ENCODE data around the gene MACROD2.

Gene MACROD2

DNA sequence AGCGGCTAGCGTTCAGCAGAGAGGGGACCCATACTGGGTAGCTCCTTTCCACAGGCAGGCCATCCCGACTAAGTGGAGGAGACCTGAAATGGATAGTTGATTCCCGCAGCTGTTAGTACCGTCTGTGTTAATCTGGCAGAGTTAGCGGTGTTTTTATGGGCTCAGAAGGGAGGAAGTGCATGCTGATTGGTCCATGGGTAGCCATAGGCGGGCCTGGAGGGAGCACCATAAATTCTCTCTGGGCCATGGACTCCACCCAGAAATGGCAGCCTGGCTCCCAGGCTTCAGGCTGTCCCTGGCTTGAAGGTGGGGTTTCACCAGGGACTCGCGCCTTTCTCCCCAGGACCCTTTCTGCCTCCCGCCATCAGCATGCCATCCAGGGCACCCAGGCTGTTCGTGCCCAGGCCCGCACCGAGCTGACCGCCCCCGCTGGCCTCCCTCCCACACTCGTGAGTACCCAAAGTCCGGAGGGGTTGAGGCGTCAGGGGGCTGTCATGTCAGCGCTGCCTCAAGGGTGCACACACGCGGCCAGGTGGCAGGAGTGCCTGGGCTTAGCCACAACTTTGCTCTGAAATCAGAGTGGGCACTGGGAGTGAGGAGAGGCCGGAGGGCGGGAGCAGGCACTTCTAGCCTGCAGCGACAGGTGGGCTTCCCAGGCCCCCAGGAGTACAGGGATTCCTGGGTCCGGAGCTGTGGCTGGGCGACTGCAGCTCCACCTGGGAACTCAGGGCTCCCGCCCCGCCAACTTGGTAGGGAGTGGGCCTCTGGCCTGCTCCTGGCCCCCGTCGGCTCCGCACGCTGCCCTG is 1036.4 kb downstream of the MACROD2 start:
- no peak for DNase-seq

DNA sequence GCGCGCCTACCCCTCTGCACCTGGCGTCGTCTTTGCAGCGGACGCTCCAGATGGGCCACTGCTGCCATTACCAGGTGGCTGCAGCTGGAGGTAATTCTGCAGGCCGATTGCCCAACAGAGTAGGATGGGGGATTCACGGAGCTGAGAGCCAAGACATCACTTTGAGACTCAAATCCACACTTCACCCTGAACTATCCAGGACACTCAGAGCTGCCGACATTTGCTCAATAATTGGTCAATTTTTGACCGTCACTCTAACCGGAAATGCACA is 1037.0 kb downstream of the MACROD2 start:
- no peak for DNase-seq

DNA sequence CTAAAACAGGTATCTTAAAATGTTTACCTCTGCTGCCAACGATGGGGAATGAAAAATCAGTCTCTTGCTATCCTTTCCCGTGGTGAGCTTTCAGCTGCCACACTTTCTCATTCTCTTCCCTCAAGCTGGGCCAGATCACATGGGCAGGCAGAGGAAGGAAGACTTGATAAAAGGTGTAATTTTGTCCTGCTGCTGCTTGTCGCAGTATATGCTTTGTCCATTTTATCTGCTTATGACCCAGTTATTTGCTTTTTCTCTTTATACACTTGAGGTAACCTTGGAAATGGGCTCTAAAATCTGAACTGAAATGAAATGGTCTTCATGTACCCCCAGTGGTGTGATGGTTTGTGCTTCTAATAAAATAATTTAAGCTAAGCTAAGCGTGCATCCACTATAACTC is 1038.0 kb downstream of the MACROD2 start:
- no peak for DNase-seq

DNA sequence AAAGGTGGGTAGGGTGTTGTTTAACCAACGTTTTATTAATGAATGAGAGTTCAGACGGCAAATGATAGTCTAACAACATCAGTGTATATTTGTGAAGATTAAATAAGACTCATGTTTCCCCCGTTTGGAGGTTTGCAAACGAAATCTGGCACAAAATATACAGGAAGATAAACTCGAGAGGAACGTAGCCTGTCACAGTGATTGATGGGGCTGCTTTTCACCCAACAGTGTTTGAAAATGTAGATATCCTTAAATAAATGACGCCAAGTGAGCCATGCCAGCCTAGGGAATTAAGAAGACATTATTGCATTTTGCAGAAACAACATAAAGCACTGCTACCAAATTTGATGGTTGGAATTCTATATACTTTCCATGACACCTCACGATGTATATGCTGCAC is 1038.6 kb downstream of the MACROD2 start:
- DNase-seq = no peak

DNA sequence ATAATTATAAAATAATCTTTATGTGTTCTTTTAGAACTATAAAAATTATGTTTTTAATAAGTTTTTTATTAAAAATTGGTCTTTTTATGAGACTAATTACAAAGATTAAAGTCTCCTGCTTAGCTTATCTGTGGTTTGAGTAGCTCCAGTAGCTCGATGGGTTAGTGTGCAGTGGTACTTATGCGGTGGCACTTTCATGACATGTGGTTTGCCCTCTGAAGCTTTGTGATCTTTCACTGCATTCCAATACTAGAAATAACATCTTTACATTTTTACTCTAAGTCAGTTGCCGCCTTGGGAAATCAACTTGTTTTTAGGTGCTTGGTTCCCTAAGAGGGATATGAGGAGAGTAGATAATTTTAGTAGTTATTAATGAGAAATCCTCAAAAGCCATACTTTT is 1041.6 kb downstream of the MACROD2 start:
- DNase-seq = no peak

DNA sequence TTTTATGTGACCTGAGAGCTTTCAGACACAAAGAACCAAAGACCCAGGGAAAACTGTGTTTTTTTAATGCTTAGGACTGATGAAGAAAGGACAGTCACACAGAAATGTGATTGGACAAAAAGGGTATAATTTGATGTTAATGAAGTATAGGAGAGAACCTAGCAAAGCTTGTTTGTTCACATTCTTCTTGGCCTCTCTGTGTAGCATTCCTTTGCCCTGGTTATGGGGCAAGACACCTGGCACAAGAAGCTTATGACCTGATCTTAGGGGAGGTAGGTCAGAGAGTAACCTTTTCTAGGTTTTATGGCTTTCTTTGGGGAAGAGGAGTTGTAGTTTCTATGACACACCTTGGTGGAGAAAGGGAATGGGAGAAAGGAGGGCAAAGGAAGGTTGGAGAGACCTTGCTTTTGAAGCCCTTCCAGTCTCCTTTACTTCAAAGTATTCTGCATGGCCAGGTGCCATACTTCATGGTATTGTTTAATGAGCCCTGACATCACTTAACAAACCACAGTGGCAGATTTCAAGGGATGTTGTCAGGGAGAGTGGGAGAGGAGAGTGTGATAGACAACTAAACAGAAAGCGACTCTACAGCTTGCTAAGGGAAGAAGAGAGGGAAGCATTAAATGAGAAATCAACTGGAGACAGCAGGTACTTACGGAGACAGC is 1043.9 kb downstream of the MACROD2 start:
- DNase-seq = no peak

DNA sequence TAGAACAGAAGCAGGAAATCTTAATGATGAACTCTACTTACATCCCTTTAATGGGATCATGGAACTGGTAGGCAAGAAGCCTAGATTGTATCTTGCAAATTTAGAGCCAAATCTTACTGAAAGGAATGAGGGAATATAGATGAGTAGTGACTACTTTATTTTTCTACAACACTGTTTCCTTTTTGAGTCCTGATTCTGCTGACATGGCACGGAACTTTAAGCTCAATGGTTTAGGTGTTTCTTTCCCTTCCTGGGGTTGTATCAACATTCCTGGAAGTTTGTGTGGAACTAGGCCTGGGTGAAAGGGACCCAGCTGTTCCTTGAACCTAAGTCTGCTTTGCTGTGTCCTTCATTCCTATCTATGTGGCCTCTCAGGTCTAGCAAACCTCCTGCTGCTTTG is 1047.4 kb downstream of the MACROD2 start:
- DNase-seq = no peak

DNA sequence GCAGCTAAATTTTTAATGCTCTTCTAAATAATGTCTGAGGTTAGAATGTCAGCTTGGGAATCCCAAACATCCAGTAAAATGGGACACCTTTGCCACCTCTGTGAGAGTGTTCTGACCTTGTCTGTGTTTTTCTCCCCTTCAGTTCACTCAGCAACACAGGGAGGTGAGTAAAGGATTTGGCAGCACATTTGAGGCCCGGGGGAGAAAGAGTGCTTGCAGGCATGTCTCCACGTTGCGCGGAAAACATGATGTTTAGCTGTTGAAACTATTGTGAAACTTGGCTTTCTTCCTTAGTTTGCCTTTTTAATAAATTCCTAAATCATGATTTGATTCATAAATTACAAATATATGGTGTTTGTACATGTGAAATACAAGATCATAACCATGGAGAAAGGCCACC is 1049.9 kb downstream of the MACROD2 start:
- DNase-seq = no peak

DNA sequence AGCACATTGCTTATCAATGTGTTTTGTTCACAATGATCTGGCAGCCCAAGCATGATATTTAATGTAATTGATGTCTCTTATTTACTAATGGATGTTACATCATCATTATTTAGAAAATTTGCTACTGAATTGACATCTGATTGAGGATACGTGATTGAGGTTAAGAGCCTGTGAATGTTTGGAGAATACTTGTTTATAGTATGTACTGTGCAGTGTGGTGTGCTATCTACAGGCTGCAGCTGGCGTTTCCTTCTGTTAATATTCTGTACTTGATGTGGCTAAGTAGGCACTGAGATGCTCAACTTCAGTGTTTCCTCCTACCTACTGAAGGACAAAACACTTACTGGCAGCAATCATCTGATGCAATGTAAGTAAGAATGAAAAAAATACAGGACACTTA is 1051.7 kb downstream of the MACROD2 start:
- no peak for DNase-seq

DNA sequence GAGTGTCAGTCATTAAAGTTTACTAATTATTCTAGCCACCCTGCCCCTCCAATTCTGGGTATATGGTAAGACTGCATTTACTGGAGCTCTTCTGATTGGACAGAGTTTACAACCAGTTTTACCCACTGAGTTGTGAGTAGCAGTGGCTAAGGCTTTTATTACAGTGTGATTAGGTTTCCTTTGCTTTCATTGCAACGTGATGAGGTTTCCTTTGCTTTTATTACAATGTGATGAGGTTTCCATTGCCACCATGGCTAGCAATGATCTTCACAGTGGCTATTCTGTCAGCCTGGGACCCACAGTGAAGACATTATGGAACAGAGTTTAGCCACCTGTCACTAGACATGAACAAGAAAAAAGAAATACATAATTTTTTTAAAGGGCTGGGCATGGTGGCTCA is 1052.3 kb downstream of the MACROD2 start:
- no peak for DNase-seq

DNA sequence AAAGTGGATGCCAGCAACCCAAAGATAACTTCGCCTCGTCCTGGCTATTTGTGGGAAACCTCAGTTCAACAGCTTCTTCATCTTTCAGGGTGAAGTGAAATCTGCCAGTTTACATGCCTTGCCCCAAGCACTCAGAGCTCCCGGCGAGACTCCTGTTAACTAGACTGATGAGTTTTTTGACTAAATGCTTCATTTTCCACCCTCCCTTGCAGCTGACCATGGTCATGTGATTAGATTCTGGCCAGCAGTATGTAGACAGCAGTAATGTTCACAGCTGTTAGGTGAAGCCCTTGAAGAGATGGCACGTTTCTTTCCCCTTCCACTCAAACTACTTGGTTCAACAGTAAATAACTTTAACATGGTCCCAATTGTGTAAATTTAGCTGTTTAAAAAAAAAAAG is 1060.9 kb downstream of the MACROD2 start:
- DNase-seq = no peak

DNA sequence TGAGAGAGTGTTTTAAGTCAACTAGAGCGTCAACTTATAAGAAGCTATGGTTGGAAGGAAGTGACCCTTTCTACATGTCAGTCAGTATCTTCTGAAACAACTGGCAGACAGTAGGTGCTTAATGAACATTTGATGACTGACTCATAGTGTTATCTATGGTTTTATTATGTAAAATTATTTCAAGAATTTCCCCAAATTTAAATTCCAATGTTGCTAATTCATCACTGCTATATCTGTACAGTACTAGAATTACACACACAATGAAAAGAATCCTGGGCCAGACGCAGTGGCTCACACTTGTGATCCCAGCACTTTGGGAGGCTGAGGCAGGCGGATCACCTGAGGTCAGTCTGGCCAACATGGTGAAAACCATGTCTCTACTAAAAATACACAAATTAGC is 1063.5 kb downstream of the MACROD2 start:
- DNase-seq = no peak

DNA sequence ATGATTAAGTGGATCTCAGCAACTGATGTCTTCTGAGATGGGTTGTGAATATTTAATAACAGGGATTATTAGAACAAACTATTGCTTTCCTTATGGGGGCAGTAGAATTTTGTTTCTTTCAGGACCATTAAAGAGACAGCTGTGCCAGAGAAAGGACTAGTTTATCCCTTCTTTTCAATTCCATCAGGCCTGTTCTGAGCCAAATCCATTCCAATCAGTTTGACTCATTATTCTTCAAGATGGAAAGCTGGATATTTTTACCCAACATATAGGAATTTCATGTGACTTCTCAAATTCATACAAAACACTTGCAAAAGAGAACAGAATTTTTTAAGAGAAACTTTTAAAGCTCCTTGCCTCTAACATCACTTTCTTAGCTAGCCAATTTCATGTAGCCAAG is 1064.1 kb downstream of the MACROD2 start:
- no peak for DNase-seq

DNA sequence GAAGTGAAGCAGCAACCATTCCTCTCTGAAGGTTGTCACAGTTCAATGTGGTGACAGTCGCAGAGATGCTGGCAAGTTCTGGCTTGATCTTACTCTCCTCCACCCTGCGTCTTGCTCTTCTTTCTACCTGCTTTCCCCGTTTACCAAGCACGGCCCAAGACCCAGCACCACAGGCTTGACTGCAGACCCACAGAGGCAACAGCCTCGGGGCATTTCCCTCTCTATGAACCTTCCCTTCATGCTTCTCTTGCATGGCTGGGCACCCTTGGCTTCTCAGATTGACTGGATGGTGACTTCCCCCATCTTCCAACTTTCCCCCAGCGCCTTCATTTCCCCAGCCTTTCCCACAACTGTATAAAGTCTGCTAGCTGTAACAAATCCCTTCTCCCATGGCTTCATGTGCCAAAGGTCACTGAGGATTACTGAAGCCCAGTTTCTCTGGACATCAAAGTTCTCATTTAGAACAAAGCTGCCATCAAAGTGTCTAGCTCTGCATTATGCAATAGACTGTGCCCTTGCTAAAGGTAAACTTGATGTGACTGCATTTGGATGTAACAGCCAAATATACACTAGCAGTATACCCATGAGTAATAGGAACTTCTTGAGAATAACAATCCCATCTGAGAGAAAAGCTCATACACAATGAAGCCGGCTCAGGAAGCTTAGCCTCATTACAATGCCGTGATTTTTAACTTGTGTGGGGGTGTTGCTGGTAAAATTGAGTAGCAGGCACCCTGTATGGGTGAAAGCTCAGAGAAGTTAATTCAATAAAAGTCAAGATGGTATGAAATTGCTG is 1065.1 kb downstream of the MACROD2 start:
- DNase-seq = no peak

DNA sequence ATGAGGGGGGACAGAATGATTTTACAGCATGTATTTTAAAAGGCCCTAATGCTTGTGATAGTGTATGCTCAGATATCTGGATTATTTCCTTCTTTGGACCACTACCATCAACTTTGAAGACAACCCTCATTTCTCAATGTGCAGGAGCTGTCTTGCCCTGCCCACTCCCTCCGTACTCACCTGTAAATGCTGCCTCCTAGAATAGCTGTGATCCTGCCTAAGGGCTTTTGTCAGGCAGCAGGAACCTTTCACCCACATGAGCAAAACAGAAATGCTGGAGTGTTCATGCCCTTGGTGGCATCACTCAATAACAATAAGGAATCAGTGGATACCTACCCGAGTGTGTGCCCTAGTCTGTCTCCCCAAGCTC is 1065.7 kb downstream of the MACROD2 start:
- no peak for DNase-seq

DNA sequence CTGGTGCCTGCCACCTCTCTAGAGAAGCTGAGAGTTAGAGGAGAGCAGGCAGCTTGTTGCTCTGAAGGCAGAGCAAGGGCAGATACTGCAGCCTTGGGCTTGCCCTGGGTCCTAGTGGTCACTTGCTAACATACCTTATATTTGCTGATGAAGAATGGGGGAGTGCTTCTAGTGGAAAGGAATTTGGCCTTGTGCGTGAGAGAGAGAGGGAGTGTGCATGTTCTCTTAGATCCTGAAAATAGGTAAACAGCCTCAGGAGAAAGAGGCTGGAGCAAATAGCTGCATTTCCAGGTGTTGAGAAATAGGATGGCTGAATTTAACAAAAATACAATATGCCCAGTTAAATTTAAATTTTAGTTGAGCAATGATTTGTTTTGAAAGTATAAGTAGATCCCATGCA is 1066.6 kb downstream of the MACROD2 start:
- DNase-seq = no peak

DNA sequence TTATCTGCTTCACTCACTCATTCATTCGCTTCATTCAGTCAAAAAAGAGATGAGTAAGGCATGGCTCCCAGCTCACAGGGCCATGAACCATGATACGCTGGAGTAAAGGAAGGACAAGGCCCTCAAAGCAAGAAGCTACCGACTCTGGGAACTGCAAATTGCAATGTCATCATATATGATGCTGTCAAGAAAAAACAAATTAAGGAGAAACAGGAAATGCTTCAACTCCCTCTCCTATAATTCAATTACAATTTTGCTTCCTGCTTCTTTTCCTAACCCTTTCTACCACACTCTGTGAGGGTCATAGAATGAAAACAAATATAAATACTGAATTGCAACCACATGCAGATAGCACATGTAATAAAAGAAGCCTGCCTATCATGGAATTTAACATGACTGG is 1067.8 kb downstream of the MACROD2 start:
- no peak for DNase-seq

DNA sequence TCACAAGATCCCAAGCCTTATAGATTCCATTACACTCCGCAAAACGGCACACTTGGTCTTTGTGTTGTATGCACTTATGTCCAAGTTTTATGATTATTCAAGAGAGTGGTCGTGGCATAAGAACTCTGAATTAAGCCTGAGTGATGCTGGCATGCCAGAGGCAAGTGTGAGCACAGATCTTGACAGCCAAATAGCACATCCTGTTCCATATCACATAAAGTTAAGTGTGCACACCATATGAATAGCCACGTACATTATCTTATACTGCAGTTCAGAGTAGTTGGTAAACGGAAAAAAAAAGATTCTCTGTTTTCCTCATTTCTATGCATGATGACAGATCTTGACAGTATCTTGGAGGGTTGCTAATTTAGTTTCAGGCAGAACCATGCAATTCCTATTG is 1069.4 kb downstream of the MACROD2 start:
- DNase-seq = no peak

DNA sequence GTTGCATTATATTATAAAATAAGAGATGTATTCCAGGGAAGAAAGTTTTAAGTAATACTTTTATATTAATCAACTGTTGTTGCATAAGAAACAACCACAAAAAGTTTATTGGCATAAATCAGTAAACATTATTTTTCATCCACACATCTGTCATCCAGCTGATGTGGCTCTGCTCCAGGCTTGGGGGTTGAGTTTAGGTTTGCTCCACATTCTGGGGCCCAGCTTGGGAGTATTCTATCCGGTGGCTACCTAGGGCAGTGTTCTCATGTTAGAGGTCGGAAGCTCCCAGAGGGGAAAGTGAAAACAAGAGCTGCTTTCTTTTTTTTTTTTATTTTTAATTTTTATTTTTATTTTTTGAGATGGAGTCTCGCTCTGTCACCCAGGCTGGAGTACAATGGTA is 1070.5 kb downstream of the MACROD2 start:
- no peak for DNase-seq

DNA sequence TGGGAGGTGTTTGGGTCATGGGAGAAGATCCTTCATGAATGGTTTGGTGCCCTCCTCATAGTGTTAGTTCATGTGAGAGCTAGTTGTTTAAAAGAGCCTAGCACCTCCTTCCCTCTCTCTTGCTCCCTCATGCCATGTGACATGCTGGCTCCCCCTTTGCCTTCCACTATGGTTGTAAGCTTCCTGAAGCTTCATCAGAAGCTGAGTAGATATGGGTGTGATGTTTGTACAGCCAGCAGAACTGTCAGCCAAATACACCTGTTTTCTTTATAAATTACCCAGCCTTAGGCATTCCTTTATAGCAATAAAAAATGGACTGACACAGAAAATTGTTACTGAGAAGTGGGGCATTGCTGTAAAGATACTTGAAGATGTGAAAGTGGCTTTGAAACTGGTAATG is 1073.2 kb downstream of the MACROD2 start:
- DNase-seq = no peak

DNA sequence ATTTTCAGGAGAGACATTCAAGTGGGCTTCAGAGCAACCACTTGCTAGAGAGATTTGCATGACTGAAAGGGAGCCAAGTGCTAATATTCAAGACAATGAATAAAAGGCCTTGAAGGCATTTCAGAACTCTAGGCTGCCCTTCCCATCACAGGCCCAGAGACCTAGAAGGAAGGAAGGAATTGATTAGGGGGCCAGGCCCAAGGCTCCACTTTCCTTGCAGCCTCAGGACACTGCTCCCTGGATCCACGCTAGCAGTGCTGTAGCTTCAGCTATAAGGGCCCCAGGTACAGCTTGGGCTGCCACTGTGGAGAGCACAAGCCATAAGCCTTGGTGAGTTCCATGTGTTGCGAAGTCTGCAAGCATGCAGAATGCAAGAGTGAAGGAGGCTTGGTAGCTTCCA is 1074.0 kb downstream of the MACROD2 start:
- DNase-seq = no peak

DNA sequence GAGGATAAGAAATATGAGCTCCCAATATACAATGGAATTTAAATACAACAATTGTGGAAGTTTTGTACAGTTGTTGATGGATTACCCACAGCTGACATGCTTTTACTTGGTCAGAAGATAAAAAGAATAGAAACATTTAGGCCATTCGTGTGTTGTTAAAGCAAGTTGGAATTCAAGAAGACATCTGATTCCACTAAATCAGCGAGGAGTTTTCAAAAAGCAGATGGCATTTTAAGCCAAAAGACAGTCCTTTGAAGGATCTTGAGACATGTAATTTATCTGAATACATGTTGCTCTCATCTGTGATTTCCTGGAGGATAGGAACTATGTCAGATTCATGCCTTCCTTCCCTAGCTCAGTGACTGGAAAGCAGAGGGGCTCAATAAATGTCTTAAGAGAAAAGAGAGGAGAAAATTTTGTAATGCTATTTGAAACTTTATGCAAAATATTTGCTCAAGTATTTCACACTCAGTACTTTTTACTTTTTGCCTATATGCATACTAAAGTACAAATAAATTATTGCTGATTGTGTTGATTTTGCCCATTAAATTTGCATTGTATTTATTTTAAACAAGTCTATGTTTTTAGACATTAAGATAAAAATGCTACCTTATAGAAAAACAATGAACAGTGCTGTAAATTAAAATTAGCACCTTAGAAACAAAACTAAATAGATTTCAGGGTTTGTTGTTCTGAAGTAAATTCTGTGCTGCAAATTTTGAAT is 1075.9 kb downstream of the MACROD2 start:
- DNase-seq = no peak

DNA sequence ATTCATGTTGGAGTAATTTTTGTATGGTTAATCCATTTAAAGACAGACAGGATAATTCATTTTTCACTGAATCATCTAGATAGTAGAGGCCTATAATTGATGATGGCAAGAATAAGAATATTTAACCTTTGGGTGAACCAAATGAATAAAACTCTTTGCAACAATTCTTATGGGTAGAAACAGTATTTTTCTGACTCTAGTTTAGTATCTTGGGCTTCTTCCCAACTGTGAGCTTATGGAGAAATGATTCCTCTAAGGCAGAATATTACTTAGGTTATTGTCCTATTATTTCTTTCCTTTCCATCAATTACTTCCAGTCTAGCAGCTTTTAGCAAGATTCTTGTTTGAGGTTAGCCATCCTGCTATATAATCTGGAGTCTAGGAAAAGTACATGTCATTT is 1077.0 kb downstream of the MACROD2 start:
- DNase-seq = no peak

DNA sequence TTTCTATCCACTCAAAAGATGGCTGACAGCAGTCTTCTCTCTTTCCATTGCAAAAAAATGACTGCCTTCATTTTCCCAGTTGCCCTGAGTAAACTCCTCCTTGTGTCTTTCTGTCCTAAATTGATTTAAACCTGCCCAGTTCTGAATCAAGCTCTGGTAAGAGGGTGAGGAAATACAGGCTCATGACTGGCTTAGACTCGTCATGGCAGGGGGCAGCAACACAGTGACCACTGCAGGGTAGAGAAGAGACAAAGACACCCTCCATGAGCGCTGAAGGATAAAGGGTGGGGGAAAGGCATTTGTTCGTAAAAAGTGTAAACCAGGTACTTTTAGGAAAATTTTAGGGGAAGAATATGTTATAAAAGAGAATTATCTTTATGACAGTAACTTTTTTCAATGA is 1080.3 kb downstream of the MACROD2 start:
- no peak for DNase-seq
